GM19324 (cell line): ENCODE measurements around the gene OR10H2.
"Not testable (repeated sequence)": the region's sequence is repeated elsewhere in the genome, so short reads cannot be mapped to it uniquely, and the experiment has no call there.

ENCODE experiments used
- ATAC-seq: cut with Tn5 transposase; IDR thresholded peaks from one replicate; pipeline ENCODE4 v1.9.1; 2021; ENCODE audit warnings: mild to moderate bottlenecking, moderate library complexity; ENCODE audit not compliant: unreplicated experiment, low FRiP score

OR10H2 gene

GRCh38 chr19:15759962-15760565 lies 32.2 kb downstream of the OR10H2 start:
- ATAC-seq: no peak

GRCh38 chr19:15769586-15769985 lies 41.8 kb downstream of the OR10H2 start:
- ATAC-seq: no peak

GRCh38 chr19:15774159-15774558 lies 46.3 kb downstream of the OR10H2 start:
- not testable (repeated sequence) for ATAC-seq

- ATAC-seq: no peak
These were observed 47.4 kb downstream of the OR10H2 start for GRCh38 chr19:15775249-15775648.

- ATAC-seq: no peak
These were observed 48.4 kb downstream of the OR10H2 start for GRCh38 chr19:15776264-15776663.

- no peak for ATAC-seq
These were observed 49.5 kb downstream of the OR10H2 start for GRCh38 chr19:15776991-15777970.
